Forelimb muscle (tissue), 1 donor: ENCODE measurements around the gene CDKN3. TPM values are rescaled to one million over a fixed set of nuclear protein-coding genes. Genes with fewer than 3 reads are reported as not detected.
A peak's percentile ranks its signal among the peaks of the same experiment; 100 is the strongest.

ENCODE experiments used
- DNase-seq: peaks from one replicate; pipeline ENCODE4 v3.0.0-alpha.2; 2013; ENCODE audit warnings: low read depth
- polyA plus RNA-seq: library from polyadenylated mRNA; unstranded; fragments of 120-200 nt; gene quantifications from one replicate; pipeline ENCODE4 v1.2.1, GENCODE V29; 2013; ENCODE audit not compliant: insufficient read length

The CDKN3 gene, protein sequence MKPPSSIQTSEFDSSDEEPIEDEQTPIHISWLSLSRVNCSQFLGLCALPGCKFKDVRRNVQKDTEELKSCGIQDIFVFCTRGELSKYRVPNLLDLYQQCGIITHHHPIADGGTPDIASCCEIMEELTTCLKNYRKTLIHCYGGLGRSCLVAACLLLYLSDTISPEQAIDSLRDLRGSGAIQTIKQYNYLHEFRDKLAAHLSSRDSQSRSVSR
- polyA plus RNA-seq = 31.4 TPM

DNA sequence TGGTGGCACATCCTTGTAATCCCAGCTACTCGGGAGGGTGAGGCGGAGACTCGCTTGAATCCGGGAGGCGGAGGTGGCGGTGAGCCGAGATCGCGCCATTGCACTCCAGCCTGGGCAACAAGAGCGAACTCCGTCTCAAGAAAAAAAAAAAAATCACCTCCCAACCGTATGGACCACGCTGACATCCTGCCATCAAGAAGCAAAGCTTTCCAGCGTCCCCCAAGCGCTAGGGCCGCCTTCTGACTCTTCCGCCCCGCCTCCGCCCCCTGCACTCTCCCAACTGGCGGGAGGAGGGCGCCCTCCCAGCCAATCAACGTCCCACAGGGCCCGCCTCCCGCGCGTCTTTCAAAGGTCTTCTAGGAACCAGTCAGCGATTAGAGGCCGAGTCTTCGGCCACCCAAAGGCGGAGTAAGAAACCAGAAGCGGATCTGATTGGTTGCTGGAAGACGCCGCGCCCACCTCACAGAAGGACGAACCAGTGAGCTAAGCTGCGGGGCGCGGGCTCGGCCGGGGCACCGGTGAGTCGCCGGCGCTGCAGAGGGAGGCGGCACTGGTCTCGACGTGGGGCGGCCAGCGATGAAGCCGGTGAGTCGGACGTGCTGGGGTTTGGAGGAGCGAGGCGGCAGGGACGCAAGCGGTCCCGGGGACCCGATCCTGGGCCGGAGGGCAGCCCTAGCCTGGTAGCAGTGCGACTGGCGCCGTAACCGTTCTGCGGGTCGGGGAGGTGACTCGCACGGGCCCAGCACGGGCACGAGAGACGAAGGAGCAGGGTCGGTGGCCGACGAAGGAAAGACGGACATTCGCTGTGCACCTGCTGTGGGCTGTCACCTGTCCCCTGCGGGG is at the start of gene CDKN3:
TSS of gene CDKN3 (plus strand) at position 515 of the 843 bp plus-strand sequence. CDS start at position 577, 62 bp downstream.
- DNase-seq = peak; percentile 95

DNA sequence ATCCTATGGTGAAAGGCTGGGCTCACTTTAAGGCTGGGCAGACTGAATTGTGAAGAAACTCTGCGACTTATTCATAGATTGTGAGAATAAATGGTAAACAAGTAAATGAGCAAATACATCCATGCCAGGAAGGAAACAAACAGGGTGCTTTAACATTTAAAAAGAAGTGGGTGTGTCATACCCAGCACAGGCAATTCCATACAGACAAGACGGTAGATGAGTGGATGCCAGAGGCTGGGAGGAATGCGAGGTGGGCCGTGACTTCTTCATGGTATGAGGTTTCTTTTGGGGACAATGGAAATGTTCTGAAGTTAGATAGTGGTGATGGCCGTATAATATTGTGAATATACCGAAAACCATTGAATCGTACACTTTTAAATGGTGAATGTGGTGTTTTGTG is 49.8 kb upstream of the CDKN3 start:
- no peak for DNase-seq

DNA sequence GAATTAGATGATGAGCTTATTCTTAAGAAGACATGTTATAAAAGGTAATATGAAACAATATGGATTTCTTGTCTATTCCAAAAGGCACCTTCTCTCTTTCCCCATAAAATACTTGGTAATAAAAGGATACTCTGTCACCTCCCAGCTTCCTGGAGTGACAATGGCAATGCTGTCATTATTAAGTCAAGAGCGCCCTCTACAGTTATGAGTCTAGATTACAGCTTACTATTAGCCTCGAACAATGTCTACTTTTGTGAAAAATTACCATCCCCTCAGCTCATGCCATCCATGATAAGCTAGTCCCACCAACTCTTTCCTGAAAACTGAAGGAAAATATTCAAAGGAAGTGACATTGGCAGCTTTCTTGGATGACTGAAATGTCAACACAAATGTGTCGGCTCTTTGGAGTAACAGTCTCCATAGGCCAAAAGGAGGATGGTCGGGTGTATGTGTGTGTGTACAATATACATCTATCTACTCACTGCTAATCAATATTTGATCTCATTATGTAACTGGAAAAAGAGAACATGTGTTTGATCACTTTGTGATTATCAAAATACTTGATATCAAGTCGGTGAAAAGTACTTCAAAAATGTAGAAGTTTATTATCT is 48.7 kb upstream of the CDKN3 start:
- DNase-seq = no peak

DNA sequence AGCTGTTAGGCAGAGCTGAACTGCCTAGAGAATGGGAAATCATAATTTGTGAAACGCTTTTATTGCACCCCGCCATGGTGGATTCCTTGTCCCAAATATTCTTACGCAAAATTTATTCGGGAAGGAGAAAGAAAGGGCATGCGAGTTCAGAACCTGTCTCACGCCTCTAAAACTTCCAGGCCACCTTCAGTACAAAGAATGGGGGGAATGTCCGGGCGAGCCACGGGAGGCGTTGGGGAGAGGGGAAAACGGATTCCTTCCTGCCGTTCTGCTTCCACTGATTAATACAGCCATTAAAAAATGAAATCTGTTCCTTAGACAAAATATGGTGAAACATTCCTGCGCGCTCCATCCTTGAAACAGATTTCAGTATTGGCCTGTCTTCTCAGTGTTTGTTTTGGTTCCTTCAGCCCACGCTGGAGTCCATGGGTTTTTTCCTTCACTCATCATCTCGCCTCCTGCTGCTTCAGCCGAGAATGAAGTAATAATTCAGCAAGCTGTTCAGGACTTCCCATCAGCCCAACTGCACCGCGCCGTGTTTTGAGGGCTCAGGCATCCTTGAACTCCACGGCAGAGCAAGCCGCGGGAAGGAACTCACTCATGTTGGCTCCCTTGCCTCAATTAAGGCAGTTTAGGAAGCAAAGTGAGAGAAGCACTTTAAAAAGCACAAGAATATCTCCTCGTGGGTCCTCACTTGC is 47.7 kb upstream of the CDKN3 start:
- DNase-seq = no peak

DNA sequence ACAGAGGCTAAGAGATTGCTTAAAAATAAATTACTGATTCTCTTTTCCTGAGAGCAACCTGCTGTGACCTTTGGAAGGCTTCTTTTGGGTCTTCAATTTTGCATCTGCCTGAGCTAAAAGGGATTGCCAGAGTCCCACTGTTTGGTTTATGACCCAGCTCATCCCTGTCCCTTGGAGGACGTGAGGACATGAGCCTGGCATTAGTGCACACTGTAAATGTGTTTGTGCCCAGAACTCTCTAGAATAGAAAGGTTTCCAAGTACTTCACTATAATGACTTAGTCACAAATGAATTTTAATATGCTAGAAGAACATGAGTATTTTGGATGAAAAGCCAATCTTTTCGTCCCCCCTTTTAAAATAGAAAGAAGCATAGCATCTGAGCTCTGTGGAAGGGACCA is 47.1 kb upstream of the CDKN3 start:
- no peak for DNase-seq

DNA sequence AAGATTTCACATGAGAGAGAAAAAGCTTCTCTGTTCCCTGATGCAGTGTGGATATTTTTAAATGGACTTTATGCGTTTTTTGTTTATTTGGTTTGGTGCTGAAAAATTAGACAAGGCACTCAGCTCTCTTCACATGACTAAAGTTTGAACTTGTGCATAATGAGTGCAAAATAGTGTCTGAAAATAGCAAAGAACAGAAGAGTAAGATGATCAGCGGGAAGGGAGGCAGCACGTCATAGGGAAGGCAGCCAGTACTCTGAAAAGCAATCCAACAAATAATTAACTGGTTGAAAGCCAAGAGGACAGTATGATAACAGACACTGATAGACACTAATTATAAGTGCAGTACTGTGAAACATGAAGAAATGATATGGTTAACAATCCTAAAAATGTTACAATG is 46.6 kb upstream of the CDKN3 start:
- no peak for DNase-seq

DNA sequence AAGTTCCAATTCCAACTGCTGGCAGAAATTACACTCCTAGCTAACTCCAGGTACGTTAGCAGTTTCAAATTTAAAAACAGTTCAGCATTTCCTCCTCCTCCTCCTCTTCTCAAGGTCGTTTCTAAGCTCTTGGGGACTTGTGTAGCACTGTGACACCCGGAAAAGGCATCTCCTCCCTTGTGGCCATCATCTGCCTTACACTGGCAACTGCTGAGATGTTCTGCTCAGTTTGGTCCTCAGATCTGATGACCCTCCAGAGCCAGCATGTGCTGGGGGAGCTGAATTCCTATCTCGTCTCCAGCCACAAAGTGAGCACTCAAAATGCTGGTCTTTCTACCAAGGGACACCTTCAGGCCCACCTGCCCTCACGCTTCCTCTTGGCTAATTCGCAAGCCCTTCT is 43.5 kb upstream of the CDKN3 start:
- DNase-seq = no peak

DNA sequence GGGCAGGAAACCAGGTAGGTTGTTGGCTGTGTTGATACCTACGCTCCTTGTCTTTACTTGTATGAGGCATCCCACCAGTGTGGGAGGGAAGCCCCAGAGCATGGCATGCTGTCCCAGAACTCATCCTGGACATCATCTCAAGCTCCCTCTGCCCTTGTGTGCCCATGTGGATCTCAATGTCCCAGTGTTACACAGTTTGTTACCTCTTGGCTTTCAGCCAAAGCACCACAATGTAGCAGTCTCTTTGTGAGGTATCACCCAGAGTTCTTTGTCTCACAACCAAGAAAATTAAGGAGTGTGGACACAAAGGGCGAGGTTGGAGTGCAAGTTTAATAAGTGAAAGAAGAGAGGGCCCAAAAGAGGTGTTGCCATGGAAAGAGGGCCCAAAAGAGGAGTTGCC is 43.1 kb upstream of the CDKN3 start:
- no peak for DNase-seq

DNA sequence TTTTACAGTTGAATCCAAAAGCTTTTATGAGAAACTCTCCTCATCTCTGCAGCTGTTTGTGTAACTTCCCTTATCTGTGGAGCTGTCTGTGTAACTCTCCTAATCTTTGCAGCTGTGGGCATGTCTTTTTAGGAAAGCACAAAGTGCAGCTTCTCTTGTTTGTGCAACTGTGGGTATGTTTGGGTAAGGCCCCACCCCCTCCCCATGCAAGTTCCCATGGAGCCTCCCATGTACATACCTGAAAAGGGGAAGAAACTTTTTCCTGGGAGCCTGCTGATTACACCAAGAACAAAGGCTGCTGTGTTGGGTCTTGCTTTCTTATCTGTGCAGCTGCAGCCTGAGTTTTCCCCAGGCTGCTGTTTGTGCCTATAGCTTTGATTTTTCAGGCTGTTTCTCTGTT is 42.7 kb upstream of the CDKN3 start:
- no peak for DNase-seq

DNA sequence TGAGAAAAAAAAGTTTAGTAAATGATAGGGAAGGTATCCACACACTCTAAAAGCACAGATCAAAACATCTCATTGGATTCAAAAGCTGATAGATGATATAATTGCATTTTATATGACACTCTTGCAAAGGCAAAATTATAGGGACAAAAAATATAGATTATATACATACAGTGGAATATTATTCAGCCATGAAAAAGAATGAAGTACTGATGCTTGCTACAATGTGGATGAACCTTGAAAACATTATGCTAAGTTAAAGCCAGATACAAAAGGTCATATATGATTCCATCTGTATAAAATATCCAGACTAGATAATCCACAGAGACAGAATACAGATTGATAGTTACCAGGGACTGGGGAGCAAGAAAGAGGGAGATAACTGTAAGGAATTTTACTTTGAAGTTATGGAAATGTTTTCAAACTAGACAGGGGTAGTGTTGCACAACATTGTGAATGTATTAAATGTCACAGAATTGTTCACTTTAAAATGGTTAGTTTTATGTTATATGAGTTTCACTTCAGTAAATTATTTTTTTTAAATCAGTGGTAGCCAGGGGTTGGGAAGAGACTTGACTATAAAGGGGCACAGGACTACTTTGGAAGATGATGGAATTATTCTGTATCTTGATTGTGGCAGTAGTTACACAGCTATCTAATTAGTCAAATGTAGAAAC is 41.7 kb upstream of the CDKN3 start:
- DNase-seq = no peak

DNA sequence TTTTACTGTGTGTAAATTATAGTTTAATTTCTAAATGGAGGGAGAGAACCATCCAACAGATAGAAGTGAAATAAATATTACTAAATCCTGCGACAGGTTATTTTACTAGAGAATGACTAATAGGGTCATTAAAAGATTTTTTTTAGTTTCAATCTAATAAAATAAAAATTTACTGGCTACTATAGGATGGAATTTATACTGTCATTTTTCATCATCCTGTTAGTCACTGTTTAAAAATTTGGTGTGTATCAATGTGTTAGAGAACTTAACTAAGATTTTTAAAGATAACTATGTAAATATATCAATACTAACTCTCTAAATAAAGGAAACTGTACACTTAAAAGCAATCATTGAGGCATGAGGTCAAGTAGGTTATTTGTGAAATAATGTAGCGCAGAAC is 41.1 kb upstream of the CDKN3 start:
- DNase-seq = no peak

DNA sequence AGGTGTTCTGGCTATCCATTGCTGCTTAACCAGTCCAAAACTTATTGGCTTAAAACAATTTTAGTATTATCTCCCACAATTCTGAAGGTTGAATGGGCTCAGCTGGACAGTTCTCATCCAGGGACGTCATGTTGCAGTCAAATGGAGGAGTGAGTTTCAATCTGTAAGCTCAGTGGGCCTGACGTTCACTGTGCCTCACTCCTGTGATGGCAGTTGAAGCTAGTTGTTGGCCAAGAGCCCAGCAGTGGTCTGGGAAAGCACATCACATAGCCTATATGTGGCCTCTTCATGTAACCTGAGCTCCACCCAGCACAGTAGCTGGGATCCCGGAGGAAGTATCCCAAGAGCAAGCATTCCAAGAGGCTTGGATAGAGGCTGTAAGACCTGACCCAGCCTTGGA is 40.6 kb upstream of the CDKN3 start:
- no peak for DNase-seq

DNA sequence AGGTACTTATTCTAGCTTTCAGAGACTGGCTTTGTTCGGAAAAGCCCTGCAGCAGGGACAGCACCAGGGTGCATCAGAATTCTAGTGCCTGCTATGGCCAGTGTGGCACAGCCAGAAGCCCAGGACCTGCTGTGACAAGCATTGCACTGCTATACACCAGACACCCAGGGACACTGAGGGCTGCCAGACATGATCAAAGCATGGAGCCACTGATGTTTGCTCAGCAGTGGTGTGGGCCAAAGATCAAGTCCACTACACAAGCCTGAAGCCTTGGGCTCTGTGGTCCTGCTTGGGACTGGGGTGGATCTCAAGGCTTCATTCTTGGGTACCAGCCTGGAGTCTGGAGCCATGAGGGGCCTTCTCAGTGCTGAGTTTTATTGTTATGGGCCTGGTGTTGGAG is 36.1 kb upstream of the CDKN3 start:
- no peak for DNase-seq

DNA sequence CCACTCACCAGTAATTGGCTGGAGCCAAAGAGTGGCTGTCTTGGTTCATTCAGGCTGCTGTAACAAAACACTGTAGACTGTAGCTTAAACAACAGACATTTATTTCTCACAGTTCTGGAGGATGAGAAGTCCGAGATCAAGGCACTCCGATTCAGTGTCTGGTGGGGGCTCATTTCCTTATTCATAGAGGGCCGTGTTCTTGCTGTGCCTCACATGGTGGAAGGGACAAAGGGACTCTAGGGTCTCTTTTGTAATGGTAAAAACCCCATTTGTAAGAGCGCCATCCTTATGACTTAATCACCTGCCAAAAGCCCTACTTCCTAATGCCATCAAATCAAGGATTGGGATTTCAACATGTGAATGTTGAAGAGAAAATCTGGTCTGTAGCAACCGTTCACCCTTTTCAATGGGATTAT is 34.7 kb upstream of the CDKN3 start:
- DNase-seq = no peak

DNA sequence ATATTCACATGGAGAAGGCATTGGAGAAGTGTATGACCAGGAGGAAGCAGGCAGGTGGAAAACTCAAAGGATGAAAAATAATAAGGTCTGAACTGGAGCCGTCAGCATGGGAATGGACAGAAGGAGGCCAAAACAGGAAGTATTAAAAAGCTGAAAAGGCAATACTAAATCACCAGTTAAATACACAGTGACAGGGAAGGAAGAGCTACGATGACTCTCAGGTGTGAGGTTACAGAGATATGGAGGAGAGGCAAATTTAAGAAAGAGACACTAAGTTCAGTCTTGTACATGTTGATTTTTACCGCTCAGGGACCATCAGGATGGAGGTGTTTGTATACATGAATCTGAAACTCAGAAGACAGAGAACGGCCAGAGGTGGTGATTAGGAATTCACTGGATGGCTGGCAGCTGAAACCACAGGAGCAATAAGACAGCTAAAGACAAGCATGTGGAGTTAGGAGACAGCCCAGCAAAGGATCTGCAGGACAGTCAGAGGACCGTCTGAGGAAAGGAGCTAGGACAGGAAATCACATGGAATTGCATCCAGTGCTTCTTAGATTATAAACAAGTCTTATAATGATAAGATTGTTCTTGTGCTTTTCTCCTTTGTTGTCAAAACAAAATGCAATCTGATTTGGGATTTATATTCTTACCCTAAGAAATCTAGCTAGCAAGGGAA is 33.9 kb upstream of the CDKN3 start:
- no peak for DNase-seq

DNA sequence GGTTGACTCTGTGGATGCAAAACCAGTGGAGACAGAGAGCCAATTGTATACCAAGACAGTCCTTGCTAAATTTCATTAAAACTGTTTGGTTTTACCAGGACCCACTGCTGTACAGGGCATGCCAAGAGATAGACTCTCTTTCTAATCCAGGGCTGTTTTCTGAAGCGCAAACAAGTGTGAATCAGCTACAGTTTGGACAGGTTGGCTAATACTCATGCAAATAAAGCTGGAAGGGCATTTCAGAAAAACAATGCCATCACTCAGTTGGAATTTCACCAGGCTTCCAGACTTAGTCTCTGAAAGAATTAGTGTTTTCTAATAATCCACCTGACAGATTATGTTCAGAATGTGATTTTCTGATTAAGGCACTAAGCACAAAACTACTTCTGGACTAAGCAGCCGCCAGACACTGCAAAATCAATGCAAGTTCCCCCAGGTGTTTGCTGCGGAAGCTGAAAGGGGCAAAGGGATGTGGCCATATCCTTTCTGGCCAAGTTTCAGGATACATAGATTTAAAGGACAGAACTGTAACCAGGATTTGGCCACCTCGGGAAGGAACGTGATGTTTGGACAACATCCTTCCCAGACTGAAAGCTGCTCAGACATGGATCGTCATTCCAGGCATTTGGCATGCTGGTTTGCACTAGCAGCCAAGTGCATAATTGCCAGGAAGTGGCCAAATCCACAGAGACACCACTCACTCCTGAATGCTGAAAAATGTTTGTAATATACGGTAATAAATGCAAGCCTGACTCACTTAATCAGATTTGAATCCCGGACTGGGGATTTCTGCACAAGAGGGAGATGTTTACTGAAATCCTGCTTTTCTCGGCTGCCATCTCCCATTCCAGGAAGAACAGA is 32.0 kb upstream of the CDKN3 start:
- no peak for DNase-seq

DNA sequence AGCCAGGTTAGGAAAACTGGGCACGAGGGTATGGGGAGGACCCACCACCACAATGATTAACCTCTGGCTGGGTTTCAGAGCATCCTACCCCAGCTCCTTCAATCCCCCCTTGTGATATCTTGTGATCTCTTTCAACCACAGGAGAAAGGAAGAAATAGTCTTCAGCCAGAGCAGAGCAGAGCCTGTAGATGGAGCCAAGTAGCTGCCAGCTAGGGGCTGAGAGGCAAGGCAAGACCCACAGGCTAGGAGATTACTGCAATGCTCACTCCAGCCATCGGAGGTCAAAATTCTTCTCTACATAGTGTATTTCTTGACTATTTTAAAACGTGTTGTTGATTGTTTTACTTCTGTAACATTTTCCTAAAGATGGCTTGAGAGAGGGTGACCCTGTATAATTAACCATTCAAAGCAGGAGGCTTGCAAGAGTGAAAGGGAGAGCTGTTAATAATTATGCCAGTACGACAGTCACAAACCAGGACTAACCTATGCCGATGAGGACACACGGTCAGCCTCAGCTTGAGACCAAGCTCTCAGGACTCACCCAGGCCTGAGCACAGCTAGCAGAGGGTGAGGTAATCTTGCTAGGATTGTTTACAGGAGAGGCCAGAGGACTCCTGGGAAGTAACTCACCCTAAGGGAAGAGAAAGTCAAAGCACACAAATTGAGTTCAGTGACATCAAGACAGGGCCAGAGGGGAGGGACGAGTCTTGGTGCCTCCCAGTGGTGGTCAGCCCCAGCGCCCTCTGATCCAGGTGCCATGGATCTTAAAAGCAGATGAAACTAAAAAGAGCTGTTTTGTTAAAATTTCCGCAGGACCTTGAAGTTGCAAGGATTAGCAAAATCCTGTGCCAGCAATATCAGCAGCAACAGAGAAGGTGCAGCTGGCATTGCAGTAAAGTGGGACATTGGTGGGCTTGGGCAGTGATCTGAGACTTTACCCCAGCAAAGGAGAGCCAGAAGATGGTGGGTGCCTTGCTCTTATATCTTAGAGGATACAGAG is 29.8 kb upstream of the CDKN3 start:
- no peak for DNase-seq

DNA sequence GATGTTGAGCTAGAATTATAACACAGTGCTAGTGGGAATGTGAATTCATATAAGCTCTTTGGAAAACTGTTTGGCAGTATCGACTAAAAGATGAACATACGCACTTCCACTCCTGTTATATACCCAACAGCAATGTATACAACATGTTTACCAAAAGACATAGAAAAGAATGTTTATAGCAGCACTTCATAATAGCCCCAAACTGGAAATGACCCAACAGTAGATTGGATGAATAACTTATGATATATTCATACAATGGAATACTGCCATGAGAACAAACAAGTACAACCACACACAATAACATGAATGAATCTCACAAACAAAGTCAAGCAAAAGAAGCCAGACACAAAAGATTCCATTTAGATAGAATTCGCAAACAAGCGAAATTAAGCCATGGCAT is 28.5 kb upstream of the CDKN3 start:
- no peak for DNase-seq

DNA sequence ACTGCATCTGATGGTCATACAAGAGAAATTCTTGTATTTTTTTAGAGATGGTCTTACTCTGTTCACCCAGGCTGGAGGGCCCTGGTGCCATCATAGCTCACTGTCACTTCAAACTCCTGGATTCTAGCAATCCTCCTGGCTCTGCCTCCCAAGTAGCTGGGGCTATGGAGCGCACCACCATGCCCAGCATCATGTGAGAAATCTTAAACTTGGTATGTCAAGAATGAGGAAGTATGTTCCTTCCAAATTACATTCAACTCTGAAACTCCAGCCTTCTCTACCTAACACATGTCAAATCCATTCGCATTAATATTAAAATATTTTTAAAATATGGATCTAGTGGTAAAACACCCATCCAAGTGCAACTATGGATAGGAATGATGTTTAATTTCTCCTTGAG is 27.5 kb upstream of the CDKN3 start:
- no peak for DNase-seq
